HUES64 (cell line): ENCODE data around the gene ATP2B2.

ENCODE experiments used
- H3K27ac ChIP-seq: 2 replicates; pipeline ENCODE4 v1.7.0; 2013; ENCODE audit warnings: low read depth, low read length, inconsistent platforms
- H3K27me3 ChIP-seq: 2 replicates; pipeline ENCODE4 v1.6.1; 2013; ENCODE audit warnings: mild to moderate bottlenecking, low read length; ENCODE audit not compliant: insufficient read depth
- H3K36me3 ChIP-seq: 2 replicates; pipeline ENCODE4 v1.6.1; 2013; ENCODE audit warnings: mild to moderate bottlenecking, low read length; ENCODE audit not compliant: insufficient read depth
- H3K4me1 ChIP-seq: 2 replicates; pipeline ENCODE4 v1.6.1; 2013; ENCODE audit warnings: mild to moderate bottlenecking, low read length, moderate library complexity; ENCODE audit not compliant: insufficient read depth
- H3K4me3 ChIP-seq: 2 replicates; pipeline ENCODE4 v1.5.1; 2013; ENCODE audit warnings: mild to moderate bottlenecking, low read length, moderate library complexity
- H3K9ac ChIP-seq: 2 replicates; pipeline ENCODE4 v1.6.1; 2013; ENCODE audit warnings: mild to moderate bottlenecking, low read depth, low read length
- H3K9me3 ChIP-seq: 2 replicates; pipeline ENCODE4 v1.6.1; 2013; ENCODE audit warnings: low read depth, low read length; ENCODE audit not compliant: insufficient read depth
- WGBS: fragments of 150-250, 120-280 bp; methylation state at CpG from one replicate; pipeline ENCODE4 v1.1.7; 2013; ENCODE audit warnings: missing lambda C conversion rate; 5-methylcytosine and 5-hydroxymethylcytosine counted together

ATP2B2 gene

DNA sequence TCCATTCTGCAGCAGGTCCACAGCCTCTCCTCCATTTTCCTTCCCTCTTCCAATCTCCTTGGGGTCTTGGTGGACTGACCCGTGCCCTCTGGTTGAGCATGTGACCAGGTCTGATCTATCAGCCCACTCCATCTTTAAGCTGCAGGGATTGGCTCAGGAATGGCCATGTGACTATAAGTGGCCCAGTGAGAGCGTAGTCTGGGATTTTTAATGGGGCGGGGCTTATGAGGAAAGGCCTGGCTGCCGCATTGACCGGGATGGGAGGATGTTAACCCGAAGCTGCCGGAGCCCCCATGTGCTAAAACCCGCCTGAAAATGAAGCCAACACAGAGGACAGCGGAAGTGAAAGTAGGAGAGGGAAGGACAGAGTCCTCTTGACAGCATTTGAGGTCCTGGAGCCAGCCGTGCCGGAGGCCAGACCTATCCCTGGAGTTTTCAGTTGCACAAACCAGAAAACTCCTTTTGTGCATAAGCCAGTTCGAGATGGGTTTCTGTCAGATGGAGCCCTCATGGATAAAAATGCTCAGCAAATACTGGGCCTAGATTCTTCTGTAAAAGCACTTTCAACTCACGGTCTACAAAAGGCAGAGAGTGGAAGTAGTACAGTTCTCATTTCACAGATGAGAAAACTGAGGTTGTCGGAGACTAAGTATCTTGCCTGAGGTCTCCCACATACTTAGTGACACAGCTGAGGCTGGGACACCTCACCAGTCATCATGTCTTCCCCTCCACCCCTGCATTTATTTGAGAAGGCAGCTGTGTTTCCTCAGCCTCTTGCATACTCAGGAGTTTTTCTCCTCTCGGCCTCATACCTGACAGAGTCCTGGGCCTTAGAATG lies 61.9 kb downstream of the ATP2B2 start:
- Histone ChIP-seq H3K9me3 (no peaks in the 10 kb centered on the region), H3K27me3 (no peaks in the 10 kb centered on the region), H3K9ac (no peak overlapping the region), H3K36me3 (no peaks in the 10 kb centered on the region), H3K4me1 (no peaks in the 10 kb centered on the region), H3K27ac (no peak overlapping the region), H3K4me3 (no peak overlapping the region)
- WGBS, result 87% methylated on average over 15 of the region's 15 CpGs

DNA sequence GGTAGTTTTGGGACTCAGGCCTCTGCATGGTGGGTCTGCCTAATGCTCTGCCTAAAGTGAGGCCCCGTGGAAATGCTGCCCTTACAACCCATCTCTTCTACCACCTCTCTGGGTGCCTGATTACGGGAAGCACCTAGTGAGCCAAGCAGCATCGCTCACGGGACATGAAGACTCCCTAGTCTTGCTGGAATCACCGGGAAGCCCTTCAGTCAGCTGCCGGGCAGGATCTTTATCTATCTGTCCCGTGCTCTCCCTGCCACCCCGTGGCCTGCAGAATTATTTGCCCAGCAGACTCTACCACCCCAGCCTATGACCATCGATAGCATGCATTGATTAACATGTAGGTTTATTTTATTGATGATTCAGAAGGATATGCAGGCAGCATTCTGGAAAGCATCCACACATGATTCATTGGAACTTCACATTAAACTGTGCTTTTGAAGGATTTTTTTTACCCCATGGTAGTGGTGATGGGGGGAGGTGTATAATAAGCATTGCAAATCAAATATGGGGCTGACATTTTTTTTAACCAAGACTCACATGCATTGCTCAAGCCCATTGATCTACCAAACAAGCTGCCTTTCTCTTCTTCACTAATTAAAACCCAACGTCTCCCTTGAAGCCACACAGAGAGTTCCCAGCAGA lies 63.1 kb downstream of the ATP2B2 start:
- Histone ChIP-seq H3K36me3 (no peaks in the 10 kb centered on the region), H3K4me3 (no peak overlapping the region)
- WGBS, result 80% methylated on average over 9 of the region's 10 CpGs

DNA sequence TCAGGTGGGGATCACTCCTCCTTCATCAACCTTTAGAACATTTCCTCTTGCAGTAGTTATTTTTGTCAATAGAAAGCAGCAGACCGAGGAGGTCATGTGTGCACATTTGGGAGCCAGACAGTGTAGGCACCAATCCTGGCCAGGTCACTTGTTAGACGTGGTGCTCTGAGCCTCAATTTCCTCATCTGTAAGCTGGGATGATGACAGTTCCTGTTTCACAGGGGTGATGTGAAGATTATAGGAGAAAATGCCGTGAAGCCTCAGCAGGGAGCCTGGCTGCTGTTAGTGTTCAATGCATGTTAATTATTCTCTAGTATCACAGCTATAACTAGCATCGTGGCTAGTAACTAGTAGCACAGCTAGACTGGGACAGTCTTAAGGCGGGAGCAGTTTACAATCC lies 64.7 kb downstream of the ATP2B2 start:
- Histone ChIP-seq H3K4me1 (no peaks in the 10 kb centered on the region), H3K27me3 (no peaks in the 10 kb centered on the region), H3K36me3 (no peaks in the 10 kb centered on the region), H3K27ac (no peak overlapping the region), H3K9ac (no peak overlapping the region), H3K4me3 (no peak overlapping the region), H3K9me3 (no peaks in the 10 kb centered on the region)
- WGBS, result 85% methylated on average over 3 of the region's 5 CpGs

More for the DNA sequence above, 63.1 kb downstream of the ATP2B2 start:
- no peaks in the 10 kb centered on the region for H3K4me1 ChIP-seq
- H3K9ac ChIP-seq, result no peak overlapping the region
- no peak overlapping the region for H3K27ac ChIP-seq
- no peaks in the 10 kb centered on the region for H3K27me3 ChIP-seq
- no peaks in the 10 kb centered on the region for H3K9me3 ChIP-seq

DNA sequence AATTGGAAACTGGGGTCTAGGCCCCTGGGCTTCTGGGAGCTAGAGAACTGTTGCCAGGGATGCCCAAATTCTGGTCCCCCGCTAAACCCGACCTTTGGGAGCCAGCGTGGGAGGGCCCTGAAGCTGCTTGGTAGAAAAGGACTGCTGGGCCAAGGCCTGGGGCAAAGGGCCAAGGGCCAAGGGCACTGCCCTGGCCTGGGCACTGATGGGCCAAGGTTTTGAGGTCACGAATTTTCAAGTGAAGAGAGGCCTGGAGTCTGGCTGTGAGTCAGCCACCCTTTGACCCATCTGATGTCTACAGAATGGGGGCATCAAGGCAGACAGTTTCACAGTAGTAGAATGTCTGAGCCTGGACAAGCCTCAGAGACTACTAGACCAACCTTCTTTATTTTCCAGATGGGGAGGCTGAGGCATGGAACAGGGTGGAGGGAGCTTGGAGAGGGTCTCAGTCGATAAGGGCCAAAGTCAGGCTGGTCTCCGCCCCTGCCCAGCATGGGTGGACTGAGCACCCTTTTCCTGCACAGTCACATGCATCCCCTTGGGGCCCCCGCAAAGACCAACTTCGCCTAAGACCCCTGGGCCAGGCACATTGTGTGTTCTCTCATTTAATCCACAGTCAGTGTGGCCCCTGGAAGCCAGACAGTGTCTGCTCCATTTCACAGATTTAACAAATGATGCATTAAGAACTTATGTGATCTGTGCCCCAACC lies 66.3 kb downstream of the ATP2B2 start:
- Histone ChIP-seq H3K4me1 (no peaks in the 10 kb centered on the region), H3K9me3 (no peaks in the 10 kb centered on the region), H3K36me3 (no peaks in the 10 kb centered on the region), H3K27me3 (no peaks in the 10 kb centered on the region), H3K4me3 (no peak overlapping the region), H3K9ac (no peak overlapping the region), H3K27ac (no peak overlapping the region)
- 91% methylated on average over 8 of the region's 8 CpGs for WGBS

DNA sequence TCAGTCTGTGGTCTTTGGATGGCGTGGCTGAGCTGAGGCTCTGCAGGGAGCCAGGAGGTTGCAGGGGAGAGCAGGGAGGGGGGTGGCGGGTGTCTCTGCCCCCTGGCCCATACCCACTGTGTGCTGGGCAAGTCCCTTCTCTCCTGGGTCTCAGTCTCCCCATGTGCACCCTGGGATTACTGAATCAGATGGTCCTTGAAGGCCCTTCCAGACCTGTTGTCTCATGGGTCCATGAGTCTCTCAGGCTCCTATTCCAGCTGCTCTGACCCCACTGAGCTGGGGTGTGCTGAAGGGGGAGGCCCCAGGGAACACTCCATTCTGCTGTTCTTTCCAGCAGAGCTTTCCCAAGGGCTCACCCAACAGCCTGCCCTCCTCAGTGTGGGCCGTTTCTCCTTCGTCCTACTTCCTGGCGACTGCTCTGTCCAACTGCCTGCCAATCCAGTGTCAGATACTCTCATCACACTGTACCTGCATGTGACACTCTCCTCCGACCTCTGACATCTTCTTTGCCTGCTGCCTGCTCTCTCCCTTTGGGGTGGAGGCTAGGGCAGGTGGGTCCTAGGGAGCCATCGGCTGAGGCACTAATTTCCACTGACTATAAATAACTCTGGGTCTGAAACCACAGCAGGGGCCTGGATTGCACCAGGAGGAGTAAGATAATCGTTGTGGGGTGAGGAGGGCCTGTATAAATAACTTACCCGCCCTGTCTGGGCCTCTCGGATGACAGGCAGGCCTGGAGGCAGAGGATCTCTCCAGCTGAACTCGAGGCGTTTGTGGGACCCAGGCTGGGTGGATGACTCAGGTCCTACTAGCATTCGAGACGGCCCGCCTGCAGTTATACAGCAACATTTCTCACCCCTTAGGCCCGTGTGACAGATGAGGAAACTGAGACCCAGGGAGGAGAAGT lies 67.1 kb downstream of the ATP2B2 start:
- Histone ChIP-seq H3K9me3 (no peaks in the 10 kb centered on the region), H3K4me1 (no peaks in the 10 kb centered on the region), H3K27me3 (no peaks in the 10 kb centered on the region), H3K36me3 (no peaks in the 10 kb centered on the region), H3K27ac (no peak overlapping the region), H3K9ac (no peak overlapping the region), H3K4me3 (no peak overlapping the region)
- 84% methylated on average over 15 of the region's 16 CpGs for whole genome bisulfite sequencing

DNA sequence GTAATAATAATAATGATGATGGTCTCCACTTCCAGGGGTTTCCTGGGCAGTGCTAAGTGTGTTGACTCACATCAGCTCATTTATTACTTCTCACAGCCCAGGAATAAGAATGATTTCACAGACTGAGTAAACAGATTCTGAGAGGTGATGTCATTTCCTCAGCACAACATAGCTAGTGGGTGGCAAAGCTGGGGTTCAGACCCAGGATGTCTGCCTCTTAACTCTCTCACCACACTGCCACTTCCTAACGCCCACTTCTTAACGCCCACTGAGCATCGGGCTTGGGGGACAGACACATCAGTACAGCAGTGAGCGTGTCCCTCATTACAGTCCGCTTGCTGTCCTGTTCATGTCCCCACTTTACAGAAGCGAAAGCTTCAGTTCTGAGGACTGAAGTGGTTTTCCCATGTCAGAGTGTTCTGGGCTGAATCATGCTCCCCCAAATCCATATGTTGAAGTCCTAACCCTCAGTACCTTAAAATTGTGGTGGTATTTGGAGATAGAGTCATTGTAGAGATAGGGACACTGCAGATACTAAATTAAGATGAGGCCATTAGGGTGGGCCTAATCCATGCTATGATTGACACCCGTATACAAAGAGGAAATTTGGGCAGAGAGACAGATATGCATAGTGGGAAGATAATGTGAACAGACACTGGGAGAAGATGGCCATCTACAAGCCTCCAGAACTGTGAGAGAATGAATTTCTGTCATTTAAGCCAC lies 68.0 kb downstream of the ATP2B2 start:
- no peak overlapping the region for H3K4me3 ChIP-seq
- no peaks in the 10 kb centered on the region for H3K36me3 ChIP-seq
- no peaks in the 10 kb centered on the region for H3K27me3 ChIP-seq
- no peaks in the 10 kb centered on the region for H3K9me3 ChIP-seq
- no peaks in the 10 kb centered on the region for H3K4me1 ChIP-seq
- no peak overlapping the region for H3K9ac ChIP-seq
- 80% methylated on average over 7 of the region's 7 CpGs for WGBS
- H3K27ac ChIP-seq, result no peak overlapping the region

DNA sequence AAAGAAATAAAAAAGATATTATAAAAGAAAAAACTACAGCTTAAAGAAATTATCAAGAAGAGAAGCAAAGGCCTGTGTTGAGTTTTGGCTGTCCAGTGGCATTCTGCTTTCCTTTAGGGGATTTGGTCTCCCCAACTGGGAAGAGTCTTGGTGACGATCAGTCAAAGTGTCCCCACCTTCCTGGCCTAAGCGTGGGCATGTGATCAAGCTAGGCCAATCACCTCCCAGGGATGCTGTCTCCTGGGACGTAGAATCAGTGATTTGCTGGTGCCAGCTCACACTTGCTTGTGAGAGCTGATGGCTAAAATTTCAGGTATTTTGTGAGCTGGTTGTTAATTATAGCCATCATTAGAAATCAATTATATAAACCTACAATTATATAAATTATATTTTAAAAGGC lies 69.5 kb downstream of the ATP2B2 start:
- no peaks in the 10 kb centered on the region for H3K27me3 ChIP-seq
- no peak overlapping the region for H3K27ac ChIP-seq
- no peaks in the 10 kb centered on the region for H3K36me3 ChIP-seq
- WGBS, result 84% methylated on average over 3 of the region's 3 CpGs
- no peaks in the 10 kb centered on the region for H3K4me1 ChIP-seq
- no peak overlapping the region for H3K4me3 ChIP-seq
- no peaks in the 10 kb centered on the region for H3K9me3 ChIP-seq
- H3K9ac ChIP-seq, result no peak overlapping the region

DNA sequence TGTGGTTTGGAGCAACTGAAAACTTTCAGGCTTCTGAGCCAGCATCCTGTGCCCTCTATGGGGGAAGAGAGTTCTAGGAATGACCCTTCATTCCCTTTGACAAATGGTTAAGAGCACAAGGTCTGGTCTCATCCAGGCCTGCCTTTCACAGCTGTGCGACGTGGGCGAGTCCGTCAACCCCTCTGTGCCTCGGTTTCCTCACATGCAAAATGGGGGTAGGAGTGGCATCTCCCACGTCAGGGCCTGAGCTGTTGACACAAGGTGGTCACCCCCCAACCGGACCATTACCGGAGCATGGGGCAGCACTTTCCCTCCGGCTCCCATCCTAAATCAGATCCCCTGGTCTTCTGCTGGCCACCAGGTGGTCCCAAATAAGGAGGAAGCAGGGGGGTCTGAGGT lies 70.4 kb downstream of the ATP2B2 start:
- H3K9me3 ChIP-seq, result no peaks in the 10 kb centered on the region
- H3K9ac ChIP-seq, result no peak overlapping the region
- no peaks in the 10 kb centered on the region for H3K27me3 ChIP-seq
- no peaks in the 10 kb centered on the region for H3K4me1 ChIP-seq
- H3K27ac ChIP-seq, result no peak overlapping the region
- WGBS, result 83% methylated on average over 9 of the region's 9 CpGs
- H3K36me3 ChIP-seq, result no peaks in the 10 kb centered on the region
- no peak overlapping the region for H3K4me3 ChIP-seq

DNA sequence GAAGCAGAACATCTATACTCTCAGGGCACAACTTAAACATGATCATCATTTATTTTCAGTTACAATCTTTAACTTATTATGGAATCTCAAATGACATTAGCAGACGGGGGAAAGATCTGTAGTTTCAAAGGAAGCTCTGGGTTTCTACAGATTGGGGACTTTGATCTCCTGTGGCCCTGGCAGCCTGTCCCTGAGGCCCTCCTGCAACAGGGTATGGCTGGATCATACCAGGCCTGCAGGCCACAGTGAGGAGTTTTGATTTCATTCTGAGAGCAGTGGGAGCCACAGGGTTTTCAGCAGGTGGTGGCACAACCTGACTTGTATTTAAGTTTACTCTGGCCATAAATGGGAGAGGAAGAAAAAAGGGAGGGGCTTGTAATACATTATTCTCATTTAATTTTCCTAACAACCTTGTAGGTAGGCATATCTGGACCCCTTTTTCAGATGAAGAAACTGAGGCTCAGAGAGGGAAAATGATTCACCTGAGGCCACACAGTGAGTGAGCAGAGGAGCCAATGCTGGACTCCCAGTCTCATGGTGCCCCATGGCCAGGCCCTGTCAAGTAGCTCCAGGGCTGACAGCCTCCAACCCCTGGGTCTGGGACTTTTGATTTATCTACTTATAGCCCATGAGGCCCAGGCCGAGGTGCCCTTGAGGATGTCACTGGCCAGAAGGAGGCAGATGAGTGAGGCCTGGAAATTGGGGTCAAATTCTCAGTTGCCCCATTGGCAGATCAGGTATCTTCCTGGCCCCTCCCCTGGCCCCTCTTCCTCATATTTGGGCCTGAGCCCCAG lies 71.0 kb downstream of the ATP2B2 start:
- no peaks in the 10 kb centered on the region for H3K4me1 ChIP-seq
- no peak overlapping the region for H3K4me3 ChIP-seq
- WGBS, result 82% methylated on average over 2 of the region's 2 CpGs
- H3K9ac ChIP-seq, result no peak overlapping the region
- H3K9me3 ChIP-seq, result no peaks in the 10 kb centered on the region
- no peaks in the 10 kb centered on the region for H3K36me3 ChIP-seq
- no peak overlapping the region for H3K27ac ChIP-seq
- H3K27me3 ChIP-seq, result no peaks in the 10 kb centered on the region

DNA sequence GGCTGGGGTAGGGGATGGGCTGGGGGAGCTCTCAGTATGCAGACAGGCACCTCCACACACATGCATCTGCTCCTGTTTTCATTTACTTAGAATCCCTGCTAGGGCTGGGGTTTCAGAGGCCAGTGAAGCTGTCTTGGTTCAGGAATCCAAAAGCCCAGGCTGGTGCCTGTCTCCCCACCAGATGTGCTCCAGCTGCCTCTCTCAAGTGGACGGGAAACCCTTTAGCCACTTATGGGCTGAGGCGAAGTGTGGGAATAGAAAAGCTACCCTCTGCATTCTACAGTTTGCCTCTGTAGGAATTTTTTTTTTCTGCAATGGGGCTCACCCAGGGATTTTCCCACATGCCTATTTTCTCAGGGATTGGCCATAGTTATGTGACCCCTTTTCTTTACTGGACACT lies 72.5 kb downstream of the ATP2B2 start:
- H3K4me3 ChIP-seq, result no peak overlapping the region
- no peaks in the 10 kb centered on the region for H3K36me3 ChIP-seq
- H3K9ac ChIP-seq, result no peak overlapping the region
- 95% methylated on average over 2 of the region's 2 CpGs for WGBS
- H3K4me1 ChIP-seq, result no peaks in the 10 kb centered on the region
- no peaks in the 10 kb centered on the region for H3K27me3 ChIP-seq
- no peaks in the 10 kb centered on the region for H3K9me3 ChIP-seq
- no peak overlapping the region for H3K27ac ChIP-seq
